Chondrocyte (in vitro differentiated cells): Measurements from ENCODE around the gene CEACAM6. TPM values are rescaled to one million over a fixed set of nuclear protein-coding genes. Genes with fewer than 3 reads are reported as not detected.
"Not testable (repeated sequence)": the region's sequence is repeated elsewhere in the genome, so short reads cannot be mapped to it uniquely, and the experiment has no call there.

ENCODE experiments used
- DNase-seq: peaks from one replicate; pipeline ENCODE4 v3.0.0; 2021; ENCODE audit warnings: mixed read lengths, low spot score
- H3K27ac Mint-ChIP-seq: one replicate; pipeline ENCODE4 v1.8.0; 2021; ENCODE audit warnings: mild to moderate bottlenecking, moderate library complexity, mixed read lengths; ENCODE audit not compliant: unreplicated experiment
- H3K27me3 Mint-ChIP-seq: 2 replicates; pipeline ENCODE4 v1.8.0; 2021; ENCODE audit warnings: low read depth, mixed read lengths
- H3K36me3 Mint-ChIP-seq: 2 replicates; pipeline ENCODE4 v1.8.0; 2021; ENCODE audit warnings: low read depth, mixed read lengths
- H3K4me1 Mint-ChIP-seq: 2 replicates; pipeline ENCODE4 v1.8.0; 2021; ENCODE audit warnings: low read depth, mild to moderate bottlenecking, mixed read lengths
- H3K4me3 Mint-ChIP-seq: one replicate; pipeline ENCODE4 v1.8.0; 2021; ENCODE audit warnings: mild to moderate bottlenecking, moderate library complexity, mixed read lengths; ENCODE audit not compliant: unreplicated experiment
- H3K9me3 Mint-ChIP-seq: 2 replicates; pipeline ENCODE4 v1.8.0; 2021; ENCODE audit warnings: low read depth, mixed read lengths
- long read RNA-seq: library from polyadenylated mRNA; stranded (forward); transcript quantifications from one replicate; pipeline ENCODE4 v2.0.0, GENCODE V29; 2021
- total RNA-seq: library from RNA; stranded (reverse); gene quantifications from 3 replicates; pipeline ENCODE4 v1.2.1, GENCODE V29; 2021
- TF ChIP-seq, protein P1 (sequence below): fragments of 200-600 bp; sonication (generic); IDR thresholded peaks from 2 replicates; pipeline ENCODE4 v1.5.0; 2021; ENCODE audit warnings: antibody characterized with exemption, mild to moderate bottlenecking, moderate library complexity

CEACAM6 gene
- total RNA-seq, result not detected in 3 replicates
- long read RNA-seq, result 0 reads

DNA sequence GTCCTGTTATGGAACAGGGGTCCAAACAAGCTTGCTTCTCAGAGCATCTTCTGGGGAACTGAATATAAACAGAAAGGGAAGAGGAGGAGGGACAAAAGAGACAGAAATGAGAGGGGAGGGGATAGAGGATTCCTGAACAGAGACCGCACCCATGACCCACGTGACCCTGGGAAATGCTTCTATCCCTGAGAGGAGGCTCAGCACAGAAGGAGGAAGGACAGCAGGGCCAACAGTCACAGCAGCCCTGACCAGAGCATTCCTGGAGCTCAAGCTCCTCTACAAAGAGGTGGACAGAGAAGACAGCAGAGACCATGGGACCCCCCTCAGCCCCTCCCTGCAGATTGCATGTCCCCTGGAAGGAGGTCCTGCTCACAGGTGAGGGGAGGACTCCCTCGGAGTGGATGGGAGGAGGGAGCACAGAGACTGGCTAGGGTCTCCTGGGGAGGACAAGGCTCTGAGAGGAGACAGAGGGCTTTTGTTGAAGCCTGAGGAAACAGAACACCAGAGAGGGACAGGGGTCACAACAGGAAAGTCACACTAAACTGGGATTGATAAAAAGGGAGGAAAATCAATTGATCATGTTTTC, at the start of gene CEACAM6:
TSS of gene CEACAM6 (plus strand) at position 203 of the 586 bp plus-strand sequence. CDS start at position 312, 109 bp downstream.
- Mint-ChIP-seq H3K27me3 (peaks cover 54% of the 10 kb centered on the region), H3K9me3 (no peaks in the 10 kb centered on the region), H3K27ac (no peak within 1 kb of the TSS), H3K36me3 (no peaks in the 10 kb centered on the region), H3K4me3 (no peak within 1 kb of the TSS), H3K4me1 (no peaks in the 10 kb centered on the region)
- no peak for DNase-seq
- TF ChIP-seq, protein P1, sequence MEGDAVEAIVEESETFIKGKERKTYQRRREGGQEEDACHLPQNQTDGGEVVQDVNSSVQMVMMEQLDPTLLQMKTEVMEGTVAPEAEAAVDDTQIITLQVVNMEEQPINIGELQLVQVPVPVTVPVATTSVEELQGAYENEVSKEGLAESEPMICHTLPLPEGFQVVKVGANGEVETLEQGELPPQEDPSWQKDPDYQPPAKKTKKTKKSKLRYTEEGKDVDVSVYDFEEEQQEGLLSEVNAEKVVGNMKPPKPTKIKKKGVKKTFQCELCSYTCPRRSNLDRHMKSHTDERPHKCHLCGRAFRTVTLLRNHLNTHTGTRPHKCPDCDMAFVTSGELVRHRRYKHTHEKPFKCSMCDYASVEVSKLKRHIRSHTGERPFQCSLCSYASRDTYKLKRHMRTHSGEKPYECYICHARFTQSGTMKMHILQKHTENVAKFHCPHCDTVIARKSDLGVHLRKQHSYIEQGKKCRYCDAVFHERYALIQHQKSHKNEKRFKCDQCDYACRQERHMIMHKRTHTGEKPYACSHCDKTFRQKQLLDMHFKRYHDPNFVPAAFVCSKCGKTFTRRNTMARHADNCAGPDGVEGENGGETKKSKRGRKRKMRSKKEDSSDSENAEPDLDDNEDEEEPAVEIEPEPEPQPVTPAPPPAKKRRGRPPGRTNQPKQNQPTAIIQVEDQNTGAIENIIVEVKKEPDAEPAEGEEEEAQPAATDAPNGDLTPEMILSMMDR, result no peak

DNA sequence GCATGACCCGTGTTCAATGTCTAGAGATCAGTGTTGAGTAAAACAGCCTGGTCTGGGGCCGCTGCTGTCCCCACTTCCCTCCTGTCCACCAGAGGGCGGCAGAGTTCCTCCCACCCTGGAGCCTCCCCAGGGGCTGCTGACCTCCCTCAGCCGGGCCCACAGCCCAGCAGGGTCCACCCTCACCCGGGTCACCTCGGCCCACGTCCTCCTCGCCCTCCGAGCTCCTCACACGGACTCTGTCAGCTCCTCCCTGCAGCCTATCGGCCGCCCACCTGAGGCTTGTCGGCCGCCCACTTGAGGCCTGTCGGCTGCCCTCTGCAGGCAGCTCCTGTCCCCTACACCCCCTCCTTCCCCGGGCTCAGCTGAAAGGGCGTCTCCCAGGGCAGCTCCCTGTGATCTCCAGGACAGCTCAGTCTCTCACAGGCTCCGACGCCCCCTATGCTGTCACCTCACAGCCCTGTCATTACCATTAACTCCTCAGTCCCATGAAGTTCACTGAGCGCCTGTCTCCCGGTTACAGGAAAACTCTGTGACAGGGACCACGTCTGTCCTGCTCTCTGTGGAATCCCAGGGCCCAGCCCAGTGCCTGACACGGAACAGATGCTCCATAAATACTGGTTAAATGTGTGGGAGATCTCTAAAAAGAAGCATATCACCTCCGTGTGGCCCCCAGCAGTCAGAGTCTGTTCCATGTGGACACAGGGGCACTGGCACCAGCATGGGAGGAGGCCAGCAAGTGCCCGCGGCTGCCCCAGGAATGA, 48.4 kb upstream of the CEACAM6 start:
- H3K9me3 Mint-ChIP-seq, result no peaks in the 10 kb centered on the region
- no peaks in the 10 kb centered on the region for H3K4me1 Mint-ChIP-seq
- H3K36me3 Mint-ChIP-seq, result no peaks in the 10 kb centered on the region
- no peak for DNase-seq
- TF ChIP-seq, protein P1, result peak; percentile 47
- H3K27me3 Mint-ChIP-seq, result peaks cover 13% of the 10 kb centered on the region
- no peak overlapping the region for H3K27ac Mint-ChIP-seq
- no peak overlapping the region for H3K4me3 Mint-ChIP-seq

DNA sequence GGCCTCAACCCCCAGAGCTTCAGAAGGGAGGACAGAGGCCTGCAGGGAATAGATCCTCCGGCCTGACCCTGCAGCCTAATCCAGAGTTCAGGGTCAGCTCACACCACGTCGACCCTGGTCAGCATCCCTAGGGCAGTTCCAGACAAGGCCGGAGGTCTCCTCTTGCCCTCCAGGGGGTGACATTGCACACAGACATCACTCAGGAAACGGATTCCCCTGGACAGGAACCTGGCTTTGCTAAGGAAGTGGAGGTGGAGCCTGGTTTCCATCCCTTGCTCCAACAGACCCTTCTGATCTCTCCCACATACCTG, 47.9 kb upstream of the CEACAM6 start:
- H3K4me1 Mint-ChIP-seq, result no peaks in the 10 kb centered on the region
- H3K9me3 Mint-ChIP-seq, result no peaks in the 10 kb centered on the region
- TF ChIP-seq, protein P1, result no peak
- H3K27ac Mint-ChIP-seq, result no peak overlapping the region
- no peak for DNase-seq
- H3K36me3 Mint-ChIP-seq, result no peaks in the 10 kb centered on the region
- H3K27me3 Mint-ChIP-seq, result peaks cover 14% of the 10 kb centered on the region
- no peak overlapping the region for H3K4me3 Mint-ChIP-seq

DNA sequence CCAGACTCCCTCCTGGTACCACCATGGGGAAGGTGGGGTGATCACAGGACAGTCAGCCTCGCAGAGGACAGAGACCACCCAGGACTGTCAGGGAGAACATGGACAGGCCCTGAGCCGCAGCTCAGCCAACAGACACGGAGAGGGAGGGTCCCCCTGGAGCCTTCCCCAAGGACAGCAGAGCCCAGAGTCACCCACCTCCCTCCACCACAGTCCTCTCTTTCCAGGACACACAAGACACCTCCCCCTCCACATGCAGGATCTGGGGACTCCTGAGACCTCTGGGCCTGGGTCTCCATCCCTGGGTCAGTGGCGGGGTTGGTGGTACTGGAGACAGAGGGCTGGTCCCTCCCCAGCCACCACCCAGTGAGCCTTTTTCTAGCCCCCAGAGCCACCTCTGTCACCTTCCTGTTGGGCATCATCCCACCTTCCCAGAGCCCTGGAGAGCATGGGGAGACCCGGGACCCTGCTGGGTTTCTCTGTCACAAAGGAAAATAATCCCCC, 47.4 kb upstream of the CEACAM6 start:
- Mint-ChIP-seq H3K4me1 (no peaks in the 10 kb centered on the region), H3K27ac (no peak overlapping the region), H3K36me3 (no peaks in the 10 kb centered on the region), H3K9me3 (no peaks in the 10 kb centered on the region), H3K4me3 (no peak overlapping the region), H3K27me3 (peaks cover 18% of the 10 kb centered on the region)
- DNase-seq, result no peak
- TF ChIP-seq, protein P1, result no peak

DNA sequence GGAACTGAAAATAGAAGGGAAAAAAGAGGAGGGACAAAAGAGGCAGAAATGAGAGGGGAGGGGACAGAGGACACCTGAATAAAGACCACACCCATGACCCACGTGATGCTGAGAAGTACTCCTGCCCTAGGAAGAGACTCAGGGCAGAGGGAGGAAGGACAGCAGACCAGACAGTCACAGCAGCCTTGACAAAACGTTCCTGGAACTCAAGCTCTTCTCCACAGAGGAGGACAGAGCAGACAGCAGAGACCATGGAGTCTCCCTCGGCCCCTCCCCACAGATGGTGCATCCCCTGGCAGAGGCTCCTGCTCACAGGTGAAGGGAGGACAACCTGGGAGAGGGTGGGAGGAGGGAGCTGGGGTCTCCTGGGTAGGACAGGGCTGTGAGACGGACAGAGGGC, 46.8 kb upstream of the CEACAM6 start, which contains the start of gene CEACAM5:
TSS of gene CEACAM5 (plus strand) at position 146 of the 400 bp plus-strand sequence. CDS start at position 252, 106 bp downstream.
- H3K27ac Mint-ChIP-seq, result no peak within 1 kb of the TSS
- H3K4me1 Mint-ChIP-seq, result no peaks in the 10 kb centered on the region
- TF ChIP-seq, protein P1, result no peak
- no peaks in the 10 kb centered on the region for H3K36me3 Mint-ChIP-seq
- DNase-seq, result no peak
- H3K9me3 Mint-ChIP-seq, result no peaks in the 10 kb centered on the region
- no peak within 1 kb of the TSS for H3K4me3 Mint-ChIP-seq
- H3K27me3 Mint-ChIP-seq, result peaks cover 18% of the 10 kb centered on the region

DNA sequence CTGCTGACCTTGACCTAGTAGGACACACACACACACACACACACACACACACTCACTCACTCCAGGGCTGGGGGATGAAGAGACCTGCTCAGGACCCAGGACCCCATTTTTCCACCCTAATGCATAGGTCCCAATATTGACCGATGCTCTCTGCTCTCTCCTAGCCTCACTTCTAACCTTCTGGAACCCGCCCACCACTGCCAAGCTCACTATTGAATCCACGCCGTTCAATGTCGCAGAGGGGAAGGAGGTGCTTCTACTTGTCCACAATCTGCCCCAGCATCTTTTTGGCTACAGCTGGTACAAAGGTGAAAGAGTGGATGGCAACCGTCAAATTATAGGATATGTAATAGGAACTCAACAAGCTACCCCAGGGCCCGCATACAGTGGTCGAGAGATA, 45.8 kb upstream of the CEACAM6 start:
- not testable (repeated sequence) for H3K36me3 Mint-ChIP-seq, H3K4me1 Mint-ChIP-seq

More for the DNA sequence above, 45.8 kb upstream of the CEACAM6 start:
- H3K4me3 Mint-ChIP-seq, H3K27ac Mint-ChIP-seq, DNase-seq, H3K9me3 Mint-ChIP-seq: not testable (repeated sequence)
- peaks cover 20% of the 10 kb centered on the region for H3K27me3 Mint-ChIP-seq
